ENCODE measurements around the gene UMODL1. TPM values are rescaled to one million over a fixed set of nuclear protein-coding genes. Genes with fewer than 3 reads are reported as not detected.
"Not testable (repeated sequence)": the region's sequence is repeated elsewhere in the genome, so short reads cannot be mapped to it uniquely, and the experiment has no call there.

Gene UMODL1
- total and polyA plus RNA-seq, 8 donors, result 0.02 to 0.06 TPM; not detected in 6

- no peak overlapping the region for H3K27ac ChIP-seq
- no peaks in the 10 kb centered on the region for H3K36me3 ChIP-seq
- FAIRE-seq (no peak), ATAC-seq (peak in 2 of 4 donors; percentile 8 to 26), DNase-seq (no peak)
- no peaks in the 10 kb centered on the region for H3K27me3 ChIP-seq
- H3K4me1 ChIP-seq, result no peaks in the 10 kb centered on the region
- intact Hi-C loops (cut with DNase I), result loop anchor here (5.0 to 10.0 kb wide), 6 partner anchors 89 to 499 kb away; no protein-coding TSS in a partner anchor
- TF ChIP-seq CTCF (IDR thresholded peaks at IDR 0.05), result no peak
- no peak overlapping the region for H3K4me3 ChIP-seq
- H3K9me3 ChIP-seq, result no peaks in the 10 kb centered on the region
- WGBS, 2 donors, result 69 to 75% methylated on average over 13 of the region's 13 CpGs
These were observed 42.9 kb downstream of the UMODL1 start for GRCh38 chr21:42113926-42114409.

GRCh38 chr21:42114646-42115045 lies 43.5 kb downstream of the UMODL1 start:
- Histone ChIP-seq H3K27ac (no peak overlapping the region), H3K9me3 (no peaks in the 10 kb centered on the region), H3K4me3 (no peak overlapping the region), H3K4me1 (no peaks in the 10 kb centered on the region), H3K27me3 (no peaks in the 10 kb centered on the region), H3K36me3 (no peaks in the 10 kb centered on the region)
- 70 to 87% methylated on average over 7 of the region's 7 CpGs for WGBS, 2 donors
- ATAC-seq (no peak), FAIRE-seq (no peak), DNase-seq (no peak)
- TF ChIP-seq CTCF (IDR thresholded peaks at IDR 0.05), result no peak
- intact Hi-C loops (cut with DNase I), result loop anchor here (5.0 to 10.0 kb wide), 6 partner anchors 90 to 500 kb away; no protein-coding TSS in a partner anchor

GRCh38 chr21:42115136-42115683 lies 44.1 kb downstream of the UMODL1 start:
- FAIRE-seq, result no peak
- intact Hi-C loops (cut with DNase I), result loop anchor here (10.0 kb wide), 4 partner anchors 90 to 500 kb away; no protein-coding TSS in a partner anchor
- no peak overlapping the region for H3K27ac ChIP-seq
- WGBS, 2 donors, result 78 to 85% methylated on average over 8 of the region's 8 CpGs
- ATAC-seq, result no peak
- DNase-seq, result no peak
- H3K27me3 ChIP-seq, result no peaks in the 10 kb centered on the region
- H3K36me3 ChIP-seq, result no peaks in the 10 kb centered on the region
- no peak overlapping the region for H3K4me3 ChIP-seq
- no peaks in the 10 kb centered on the region for H3K4me1 ChIP-seq
- H3K9me3 ChIP-seq, result no peaks in the 10 kb centered on the region
- TF ChIP-seq CTCF (IDR thresholded peaks at IDR 0.05), result no peak

- H3K27ac ChIP-seq, H3K27me3 ChIP-seq, H3K4me1 ChIP-seq, H3K9me3 ChIP-seq, DNase-seq, FAIRE-seq, ATAC-seq, H3K4me3 ChIP-seq, H3K36me3 ChIP-seq: not testable (repeated sequence)
- 48 to 71% methylated on average over 6 of the region's 6 CpGs for WGBS, 2 donors
- intact Hi-C loops (cut with DNase I), result loop anchor here (10.0 kb wide), 4 partner anchors 92 to 502 kb away; no protein-coding TSS in a partner anchor
These were observed 45.4 kb downstream of the UMODL1 start for GRCh38 chr21:42116551-42116950.

GRCh38 chr21:42117229-42117966 lies 46.3 kb downstream of the UMODL1 start:
- H3K27me3 ChIP-seq, result no peaks in the 10 kb centered on the region
- intact Hi-C loops (cut with DNase I), result loop anchor here (10.0 kb wide), 4 partner anchors 93 to 503 kb away; no protein-coding TSS in a partner anchor
- WGBS, 2 donors, result 14 to 19% methylated on average over 15 of the region's 15 CpGs
- DNase-seq (peak; percentile 48 to 91 (median 80)), ATAC-seq (peak; percentile 76 to 95 (median 89)), FAIRE-seq (peak; percentile 73)
- no peaks in the 10 kb centered on the region for H3K4me1 ChIP-seq
- no peak overlapping the region for H3K4me3 ChIP-seq
- no peaks in the 10 kb centered on the region for H3K36me3 ChIP-seq
- H3K9me3 ChIP-seq, result no peaks in the 10 kb centered on the region
- peak; percentile 91 to 97 (median 94) for TF ChIP-seq CTCF (IDR thresholded peaks at IDR 0.05)
- H3K27ac ChIP-seq, result no peak overlapping the region

Measured in pancreas (tissue), 10 donors.